Dendritic cell treated with granulocyte-macrophage colony-stimulating factor and Interleukin-4, amounts not matched to agents 40 ng/mL and 50 ng/mL, for 4 days (primary cell): ENCODE measurements around the gene RABGEF1.
"Not testable (repeated sequence)": the region's sequence is repeated elsewhere in the genome, so short reads cannot be mapped to it uniquely, and the experiment has no call there.

Experiments used
- H3K27ac Mint-ChIP-seq: one replicate; pipeline ENCODE4 v1.8.0; 2022; ENCODE audit warnings: mild to moderate bottlenecking, mixed read lengths
- H3K27me3 Mint-ChIP-seq: one replicate; pipeline ENCODE4 v1.8.0; 2022; ENCODE audit warnings: mild to moderate bottlenecking, mixed read lengths
- H3K36me3 Mint-ChIP-seq: one replicate; pipeline ENCODE4 v1.8.0; 2022; ENCODE audit warnings: low read depth, mixed read lengths
- H3K4me1 Mint-ChIP-seq: one replicate; pipeline ENCODE4 v1.8.0; 2022; ENCODE audit warnings: low read depth, mixed read lengths
- H3K4me3 Mint-ChIP-seq: one replicate; pipeline ENCODE4 v1.8.0; 2022; ENCODE audit warnings: mild to moderate bottlenecking, moderate library complexity, mixed read lengths
- H3K9me3 Mint-ChIP-seq: one replicate; pipeline ENCODE4 v1.8.0; 2022; ENCODE audit warnings: mixed read lengths
- intact Hi-C: fragments of 100-400 bp; cut with micrococcal nuclease; formaldehyde crosslinking; loops from one replicate; pipeline ENCODE4 v1.15.0; 2022

RABGEF1 gene

DNA sequence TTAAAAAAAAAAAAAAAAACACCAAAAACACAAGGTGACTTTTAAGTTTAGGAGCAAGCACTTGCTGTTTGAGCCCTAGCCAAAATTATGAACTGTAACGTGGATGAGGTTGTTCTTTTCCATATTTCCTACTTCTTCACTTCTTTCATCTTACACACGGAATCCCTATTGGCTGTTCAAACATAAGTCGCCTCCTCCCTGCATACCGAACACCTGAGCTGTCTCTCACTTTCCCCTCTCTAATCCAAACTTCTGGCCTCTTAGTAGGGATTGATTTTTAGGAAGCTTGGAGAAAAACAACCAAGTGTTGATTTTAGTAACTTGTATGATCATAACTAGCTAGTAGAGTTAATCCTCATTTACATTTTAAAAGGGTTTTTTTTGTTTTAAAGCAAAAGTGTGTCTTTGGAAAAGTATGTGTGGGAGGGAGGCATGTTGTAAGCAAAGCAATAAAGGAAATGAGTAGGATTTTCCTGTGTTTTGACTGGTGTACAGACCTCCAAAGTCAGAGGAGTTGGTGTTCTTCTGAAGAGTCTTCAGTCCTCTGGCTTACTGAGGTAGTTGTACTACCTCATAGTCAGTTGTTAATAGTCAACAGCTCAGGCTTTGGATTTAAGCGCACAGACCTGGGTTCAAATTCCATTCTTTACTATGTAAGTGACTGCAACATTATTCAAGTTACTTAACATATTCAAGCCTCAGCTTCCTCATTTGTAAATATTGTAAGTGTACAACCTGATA, 39.3 kb downstream of the RABGEF1 start:
- H3K4me3 Mint-ChIP-seq: no peak overlapping the region
- peaks cover 7% of the 10 kb centered on the region for H3K4me1 Mint-ChIP-seq
- intact Hi-C loops: no loop called here
- peak overlapping the region; percentile 43 for H3K27ac Mint-ChIP-seq
- H3K9me3 Mint-ChIP-seq: no peaks in the 10 kb centered on the region
- no peaks in the 10 kb centered on the region for H3K27me3 Mint-ChIP-seq
- peaks cover 77% of the 10 kb centered on the region for H3K36me3 Mint-ChIP-seq

DNA sequence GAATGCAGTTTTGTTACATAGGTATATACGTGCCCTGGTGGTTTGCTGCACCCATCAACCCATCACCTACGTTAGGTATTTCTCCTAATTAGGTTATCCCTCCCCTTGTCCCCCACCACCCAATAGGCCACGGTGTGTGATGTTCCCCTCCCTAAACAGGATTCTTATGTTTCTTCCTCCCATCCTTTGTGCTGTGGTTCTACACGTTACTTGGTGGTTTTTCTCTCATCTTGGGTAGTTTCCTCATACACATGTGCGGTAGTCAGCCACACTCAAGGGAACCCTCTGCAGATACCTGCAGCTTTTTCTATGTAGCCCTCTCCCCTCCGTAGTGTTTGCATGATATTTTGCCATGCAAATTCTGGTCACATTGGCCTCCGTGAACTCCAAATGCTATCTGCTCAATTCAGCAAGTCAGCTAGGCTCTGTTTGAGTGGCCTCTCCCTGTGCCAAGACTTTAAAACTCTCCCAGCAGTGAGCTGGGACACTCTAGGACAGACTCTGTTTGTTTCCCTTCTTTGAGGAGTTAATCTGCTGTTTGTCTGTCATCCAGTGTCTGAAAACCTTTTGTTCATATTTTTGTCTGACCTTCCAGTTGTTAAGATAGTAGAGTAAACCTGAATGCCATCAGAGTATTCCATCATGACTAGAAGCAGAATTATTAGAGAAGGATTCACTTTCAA, 41.0 kb downstream of the RABGEF1 start:
- Mint-ChIP-seq H3K4me3 (no peak overlapping the region), H3K9me3 (no peaks in the 10 kb centered on the region), H3K4me1 (peaks cover 7% of the 10 kb centered on the region), H3K27me3 (no peaks in the 10 kb centered on the region), H3K27ac (peak overlapping the region; percentile 18), H3K36me3 (peaks cover 77% of the 10 kb centered on the region)
- intact Hi-C loops: no loop called here

DNA sequence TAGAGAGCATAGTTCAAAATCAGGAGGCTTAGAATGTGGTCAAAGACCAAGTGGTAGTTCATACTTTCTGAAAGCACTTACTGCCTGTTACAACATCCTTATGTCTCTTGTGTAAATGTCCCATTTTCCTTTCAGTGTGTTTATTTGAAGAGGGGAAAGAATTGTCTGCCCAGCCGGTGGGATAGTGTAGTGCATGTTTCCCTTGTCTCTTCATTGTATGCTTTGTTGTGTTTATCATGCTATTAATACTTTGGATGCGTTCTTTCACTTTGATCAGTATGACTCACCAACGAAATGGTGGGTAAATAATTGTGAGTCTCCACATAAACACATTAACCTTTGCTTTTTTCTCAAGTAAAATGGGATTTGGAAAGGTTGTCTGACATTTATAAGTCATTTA, 42.3 kb downstream of the RABGEF1 start:
- H3K27me3 Mint-ChIP-seq, H3K9me3 Mint-ChIP-seq, H3K27ac Mint-ChIP-seq, intact Hi-C loops, H3K4me3 Mint-ChIP-seq, H3K4me1 Mint-ChIP-seq: not testable (repeated sequence)
- H3K36me3 Mint-ChIP-seq: peaks cover 81% of the 10 kb centered on the region

DNA sequence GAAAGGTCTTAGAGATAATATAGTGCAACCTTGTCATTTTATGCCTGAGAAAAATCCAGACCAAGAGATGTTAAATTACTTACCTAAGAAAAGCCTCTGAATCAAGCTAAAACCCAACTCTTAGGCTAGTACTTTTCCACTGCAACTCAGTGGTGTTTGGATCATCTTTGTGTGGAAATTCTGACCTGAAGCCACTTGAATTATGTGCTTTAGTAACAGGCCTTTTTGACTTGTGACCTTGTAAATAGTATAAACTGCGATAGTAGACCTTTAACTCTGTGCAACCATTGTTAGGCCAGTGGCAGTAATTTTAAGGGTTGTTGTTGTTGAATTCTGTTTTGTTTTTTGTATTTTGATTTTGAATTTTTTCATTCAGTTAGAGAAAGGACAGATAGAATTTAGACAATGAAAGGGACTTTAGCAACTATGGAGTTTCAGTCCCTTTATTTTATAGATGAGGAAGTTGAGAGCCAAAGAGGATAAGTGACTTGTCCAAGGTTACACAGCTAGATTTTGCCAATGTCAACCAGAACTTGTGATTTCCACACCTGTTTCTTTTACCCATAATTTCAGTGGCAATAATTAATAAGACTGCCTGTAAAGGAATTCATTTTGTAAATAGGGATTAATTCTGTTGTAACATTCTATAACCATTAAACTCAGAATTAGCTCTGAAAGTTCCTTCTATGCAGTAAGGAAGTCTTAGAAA, 43.5 kb downstream of the RABGEF1 start:
- H3K27me3 Mint-ChIP-seq, H3K9me3 Mint-ChIP-seq, H3K4me1 Mint-ChIP-seq, intact Hi-C loops, H3K4me3 Mint-ChIP-seq: not testable (repeated sequence)
- Mint-ChIP-seq H3K27ac (peak overlapping the region; percentile 59), H3K36me3 (peaks cover 76% of the 10 kb centered on the region)

DNA sequence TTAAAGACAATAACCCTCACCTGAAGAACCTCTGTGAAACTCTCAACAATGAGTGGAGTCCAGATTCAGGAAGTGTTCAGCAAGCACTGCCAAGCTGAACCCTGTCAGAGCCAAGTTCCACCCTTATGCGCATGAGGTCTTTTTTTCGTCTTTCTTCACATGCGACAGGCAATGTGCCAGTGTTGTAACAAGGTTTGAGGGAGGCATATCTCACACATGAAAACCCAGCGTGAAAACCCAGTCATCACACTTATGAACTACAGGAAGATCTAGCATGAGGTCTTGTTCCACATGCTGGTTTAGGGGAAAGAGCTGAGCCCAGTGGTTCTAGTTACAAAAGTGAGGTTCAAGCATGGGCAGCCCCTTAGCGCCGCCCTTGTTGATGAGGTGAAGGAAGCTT, 49.7 kb downstream of the RABGEF1 start:
- Mint-ChIP-seq H3K4me3 (no peak overlapping the region), H3K36me3 (peaks cover 90% of the 10 kb centered on the region), H3K27ac (no peak overlapping the region), H3K4me1 (no peaks in the 10 kb centered on the region), H3K9me3 (no peaks in the 10 kb centered on the region), H3K27me3 (no peaks in the 10 kb centered on the region)
- intact Hi-C loops: loop anchor here (10.0 kb wide), 1 partner anchor 235 kb away; no protein-coding TSS in a partner anchor

DNA sequence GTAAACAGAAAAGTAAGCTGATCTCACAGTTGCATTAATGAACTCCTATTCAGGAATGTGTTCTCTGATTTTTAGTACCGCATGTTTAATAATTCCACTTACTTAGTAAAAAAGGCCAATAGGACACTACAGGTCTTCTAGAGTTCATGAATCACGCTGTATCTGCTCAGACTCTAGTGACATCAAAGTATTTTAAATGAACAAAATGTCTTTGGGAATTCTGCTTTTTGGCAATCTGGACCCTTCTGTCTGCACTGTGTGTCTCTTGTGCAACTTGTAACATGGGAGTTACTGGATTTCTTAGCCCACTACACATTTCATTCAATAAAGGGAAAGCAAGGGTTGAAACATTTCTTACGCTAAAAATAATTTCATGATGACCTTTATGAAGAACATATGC, 50.2 kb downstream of the RABGEF1 start:
- Mint-ChIP-seq H3K36me3 (peaks cover 90% of the 10 kb centered on the region), H3K4me1 (no peaks in the 10 kb centered on the region), H3K27ac (no peak overlapping the region), H3K27me3 (no peaks in the 10 kb centered on the region), H3K4me3 (no peak overlapping the region), H3K9me3 (no peaks in the 10 kb centered on the region)
- intact Hi-C loops: loop anchor here (10.0 kb wide), 1 partner anchor 236 kb away; no protein-coding TSS in a partner anchor

DNA sequence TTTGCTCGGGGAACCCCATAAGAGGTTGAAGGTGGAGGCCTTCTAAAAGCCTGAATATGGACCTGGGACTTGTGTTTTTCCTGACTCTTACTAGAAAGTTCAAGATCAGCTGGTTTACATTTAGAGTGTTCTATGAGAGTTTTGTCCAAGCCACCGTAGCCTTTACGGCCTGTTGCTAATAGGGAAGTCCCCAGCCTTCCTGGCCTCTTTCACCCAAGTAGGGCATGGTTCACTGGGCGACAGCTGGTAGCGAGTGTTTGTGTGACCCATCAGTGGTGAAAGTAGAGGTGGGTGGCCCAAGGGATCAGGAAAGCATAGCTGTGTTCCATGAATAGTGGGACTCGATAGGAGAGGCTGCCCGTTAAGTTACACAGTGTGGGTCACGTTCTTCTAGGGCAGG, 60.1 kb downstream of the RABGEF1 start:
- H3K27me3 Mint-ChIP-seq: no peaks in the 10 kb centered on the region
- H3K27ac Mint-ChIP-seq: no peak overlapping the region
- intact Hi-C loops: no loop called here
- no peaks in the 10 kb centered on the region for H3K9me3 Mint-ChIP-seq
- peaks cover 100% of the 10 kb centered on the region for H3K36me3 Mint-ChIP-seq
- no peak overlapping the region for H3K4me3 Mint-ChIP-seq
- no peaks in the 10 kb centered on the region for H3K4me1 Mint-ChIP-seq

DNA sequence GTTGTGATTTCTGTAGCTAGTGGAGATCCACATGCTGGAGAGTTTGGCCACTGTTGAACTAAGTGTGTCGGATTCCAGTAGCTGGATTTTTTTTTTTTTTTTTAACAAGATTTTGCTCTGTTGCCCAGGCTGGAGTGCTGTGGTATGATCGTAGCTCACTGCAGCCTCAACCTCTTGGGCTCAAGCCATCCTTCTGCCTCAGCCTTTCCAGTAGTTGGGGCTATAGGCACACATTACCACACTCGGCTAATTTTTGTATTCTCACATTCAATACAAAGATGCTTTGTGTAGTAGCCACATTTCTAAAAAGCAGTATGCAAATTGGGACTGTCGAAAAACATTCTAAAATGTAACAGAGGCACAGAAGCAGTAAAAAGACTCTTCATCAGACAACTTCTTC, 63.5 kb downstream of the RABGEF1 start:
- no peaks in the 10 kb centered on the region for H3K4me1 Mint-ChIP-seq
- H3K27ac Mint-ChIP-seq: no peak overlapping the region
- H3K27me3 Mint-ChIP-seq: no peaks in the 10 kb centered on the region
- no peaks in the 10 kb centered on the region for H3K9me3 Mint-ChIP-seq
- peaks cover 100% of the 10 kb centered on the region for H3K36me3 Mint-ChIP-seq
- intact Hi-C loops: no loop called here
- H3K4me3 Mint-ChIP-seq: no peak overlapping the region

DNA sequence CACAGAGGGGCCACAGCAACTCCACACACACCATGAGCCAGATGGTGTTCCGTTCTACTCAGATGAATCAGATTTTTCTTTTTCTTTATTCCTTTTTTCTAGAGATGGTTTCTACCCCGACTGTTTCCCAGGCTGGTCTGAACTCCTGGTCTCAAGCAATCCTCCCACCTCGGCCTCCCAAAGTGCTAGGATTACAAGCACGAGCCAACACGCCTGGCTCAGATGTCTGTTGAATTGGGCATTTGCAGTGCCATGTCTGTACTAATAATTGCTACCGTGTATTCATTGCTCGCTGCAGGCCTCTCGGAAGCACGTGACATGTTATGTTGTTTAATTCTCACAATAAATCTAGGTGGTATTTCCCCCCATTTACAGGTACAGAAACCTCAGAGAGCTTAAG, 67.2 kb downstream of the RABGEF1 start:
- Mint-ChIP-seq H3K4me1 (peaks cover 5% of the 10 kb centered on the region), H3K27ac (no peak overlapping the region)
- intact Hi-C loops: no loop called here

DNA sequence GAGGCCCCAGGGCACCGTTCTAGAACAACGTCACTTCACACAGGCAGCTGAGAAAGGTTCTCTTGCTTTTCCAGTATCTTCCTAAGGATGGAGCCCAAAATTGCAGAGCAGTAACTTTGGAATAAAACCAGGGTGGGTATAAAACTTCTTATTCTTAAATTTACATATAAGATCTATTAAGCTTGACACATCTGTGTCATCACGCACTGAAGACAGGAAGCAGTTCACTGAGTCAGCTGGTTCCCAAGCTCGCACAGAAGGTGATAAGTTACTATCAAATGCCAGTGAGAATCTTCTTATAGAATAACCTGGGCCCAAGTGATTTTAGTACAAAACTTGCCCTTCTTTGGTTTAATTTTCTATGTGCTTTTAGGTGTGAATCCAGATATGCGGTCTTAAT, 70.2 kb downstream of the RABGEF1 start:
- intact Hi-C loops: no loop called here
- Mint-ChIP-seq H3K9me3 (no peaks in the 10 kb centered on the region), H3K36me3 (peaks cover 65% of the 10 kb centered on the region), H3K27me3 (no peaks in the 10 kb centered on the region), H3K4me3 (no peak overlapping the region), H3K27ac (no peak overlapping the region), H3K4me1 (peaks cover 16% of the 10 kb centered on the region)

More for the DNA sequence above, 67.2 kb downstream of the RABGEF1 start:
- Mint-ChIP-seq H3K4me3 (no peak overlapping the region), H3K36me3 (peaks cover 87% of the 10 kb centered on the region), H3K9me3 (no peaks in the 10 kb centered on the region), H3K27me3 (no peaks in the 10 kb centered on the region)

DNA sequence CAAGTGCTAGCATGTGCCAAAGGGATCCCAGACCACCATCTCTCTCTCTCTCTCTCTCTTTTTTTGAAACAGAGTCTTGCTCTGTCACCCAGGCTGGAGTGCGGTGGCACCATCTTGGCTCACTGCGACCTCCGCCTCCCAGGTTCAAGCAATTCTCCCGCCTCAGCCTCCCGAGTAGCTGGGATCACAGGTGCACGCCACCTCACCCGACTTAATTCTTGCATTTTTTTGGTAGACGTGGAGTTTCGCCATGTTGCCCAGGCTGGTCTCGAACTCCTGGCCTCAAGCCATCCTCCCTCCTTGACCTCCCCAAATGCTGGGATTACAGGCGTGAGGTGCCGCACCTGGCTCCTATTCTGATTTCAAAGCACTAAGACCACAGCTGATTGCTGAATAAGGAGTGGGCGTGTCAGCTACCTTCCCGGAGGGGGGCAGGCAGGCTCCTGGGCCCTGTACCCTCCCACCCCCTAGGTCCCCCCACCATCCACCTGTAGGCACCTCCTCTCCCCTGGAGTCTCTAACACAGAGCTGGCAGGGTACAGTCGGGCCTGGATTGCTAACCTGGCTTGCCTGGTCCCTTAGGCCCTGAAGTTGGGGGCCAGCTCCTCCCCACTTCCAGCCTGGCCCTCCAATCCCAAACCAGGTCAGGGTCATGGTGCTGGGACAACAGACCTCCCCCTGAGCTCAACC, 74.8 kb downstream of the RABGEF1 start:
- H3K27ac Mint-ChIP-seq: peak overlapping the region; percentile 68
- H3K9me3 Mint-ChIP-seq, H3K4me3 Mint-ChIP-seq, H3K27me3 Mint-ChIP-seq, intact Hi-C loops: not testable (repeated sequence)
- H3K4me1 Mint-ChIP-seq: peaks cover 29% of the 10 kb centered on the region
- H3K36me3 Mint-ChIP-seq: peaks cover 22% of the 10 kb centered on the region

DNA sequence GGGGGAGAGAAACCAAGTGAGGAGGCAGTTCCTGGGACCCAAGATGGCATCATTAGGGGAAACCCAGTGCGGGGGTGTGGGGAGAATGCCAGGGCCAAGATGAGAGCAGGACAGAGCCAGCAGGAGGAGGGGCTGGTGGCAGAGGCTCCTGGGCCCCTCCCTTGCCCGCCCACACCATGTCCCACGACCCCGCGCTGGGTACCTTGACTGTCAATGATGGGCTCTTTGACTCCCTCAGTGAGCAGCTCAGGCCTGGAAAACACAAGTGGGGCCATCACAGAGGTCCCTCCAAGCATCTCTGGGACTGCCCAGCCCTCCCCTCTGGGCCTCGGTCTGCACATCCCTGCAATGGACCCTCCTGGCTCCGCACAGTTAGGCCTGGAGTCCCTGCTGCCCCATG, 75.4 kb downstream of the RABGEF1 start:
- Mint-ChIP-seq H3K9me3 (no peaks in the 10 kb centered on the region), H3K36me3 (peaks cover 15% of the 10 kb centered on the region), H3K27me3 (no peaks in the 10 kb centered on the region), H3K4me1 (peaks cover 29% of the 10 kb centered on the region), H3K4me3 (no peak overlapping the region), H3K27ac (peak overlapping the region; percentile 68)
- intact Hi-C loops: no loop called here

DNA sequence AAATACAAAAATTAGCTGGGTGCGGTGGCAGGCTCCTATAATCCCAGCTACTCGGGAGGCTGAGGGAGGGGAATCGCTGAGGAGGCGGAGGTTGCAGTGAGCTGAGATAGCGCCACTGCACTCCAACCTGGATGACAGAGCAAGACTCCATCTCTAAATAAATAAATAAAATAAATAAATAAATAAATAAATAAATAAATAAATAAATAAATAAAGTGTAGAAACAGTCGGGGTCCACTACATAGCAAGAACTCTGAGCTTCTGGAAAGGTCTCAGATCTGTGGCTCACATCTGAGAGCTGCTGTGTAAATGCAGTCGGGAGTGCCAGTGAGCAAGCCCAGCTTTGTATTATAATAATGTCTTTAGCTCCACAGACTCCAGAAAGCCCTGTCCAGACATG, 76.1 kb downstream of the RABGEF1 start:
- H3K4me1 Mint-ChIP-seq: peaks cover 29% of the 10 kb centered on the region
- H3K4me3 Mint-ChIP-seq, H3K9me3 Mint-ChIP-seq, H3K27me3 Mint-ChIP-seq, intact Hi-C loops: not testable (repeated sequence)
- peak overlapping the region; percentile 85 for H3K27ac Mint-ChIP-seq
- H3K36me3 Mint-ChIP-seq: peaks cover 11% of the 10 kb centered on the region
